H9 (cell line): Measurements from ENCODE around the gene UGT2B17. TPM values are rescaled to one million over a fixed set of nuclear protein-coding genes. Genes with fewer than 3 reads are reported as not detected.

Experiments
- DNase-seq: peaks from one replicate; pipeline ENCODE4 v3.0.0-alpha.2; 2017
- H2AFZ ChIP-seq: one replicate; pipeline ENCODE4 v1.6.1; 2013; ENCODE audit warnings: mild to moderate bottlenecking, low read length, control low read depth, moderate library complexity
- H2AK5ac ChIP-seq: 2 replicates; pipeline ENCODE4 v1.6.1; 2013; ENCODE audit warnings: low read length, control low read depth, mixed read lengths; ENCODE audit not compliant: insufficient read length
- H2BK120ac ChIP-seq: one replicate; pipeline ENCODE4 v1.6.1; 2013; ENCODE audit warnings: low read depth, mild to moderate bottlenecking, low read length, control low read depth, inconsistent platforms; ENCODE audit not compliant: poor library complexity, severe bottlenecking
- H2BK12ac ChIP-seq: 2 replicates; pipeline ENCODE4 v1.6.1; 2013; ENCODE audit warnings: low read length, control low read depth, mixed read lengths, low read depth; ENCODE audit not compliant: insufficient read length
- H2BK15ac ChIP-seq: 2 replicates; pipeline ENCODE4 v1.6.1; 2013; ENCODE audit warnings: low read depth, low read length, control low read depth
- H2BK20ac ChIP-seq: one replicate; pipeline ENCODE4 v1.6.1; 2013; ENCODE audit warnings: low read depth, mild to moderate bottlenecking, low read length, control low read depth, inconsistent platforms; ENCODE audit not compliant: poor library complexity, severe bottlenecking
- H2BK5ac ChIP-seq: 2 replicates; pipeline ENCODE4 v1.6.1; 2013; ENCODE audit warnings: low read length, control low read depth, mixed read lengths; ENCODE audit not compliant: insufficient read length
- H3K14ac ChIP-seq: 2 replicates; pipeline ENCODE4 v1.6.1; 2013; ENCODE audit warnings: low read length, control low read depth; ENCODE audit not compliant: insufficient read depth
- H3K18ac ChIP-seq: 2 replicates; pipeline ENCODE4 v1.6.1; 2013; ENCODE audit warnings: low read depth, mild to moderate bottlenecking, mixed read lengths, low read length, control low read depth; ENCODE audit not compliant: insufficient read length
- H3K23ac ChIP-seq: 2 replicates; pipeline ENCODE4 v1.6.1; 2013; ENCODE audit warnings: low read length, control low read depth, mixed read lengths, low read depth; ENCODE audit not compliant: insufficient read length
- H3K23me2 ChIP-seq: 2 replicates; pipeline ENCODE4 v1.6.1; 2013; ENCODE audit warnings: low read depth, mild to moderate bottlenecking, mixed read lengths, low read length, control low read depth; ENCODE audit not compliant: insufficient read length, poor library complexity, severe bottlenecking
- H3K27ac ChIP-seq: 2 replicates; pipeline ENCODE4 v1.5.1; 2013; ENCODE audit warnings: low read length, control low read depth, mixed read lengths, low read depth; ENCODE audit not compliant: insufficient read length
- H3K27me3 ChIP-seq: 2 replicates; pipeline ENCODE4 v1.6.1; 2013; ENCODE audit warnings: low read length, control low read depth, inconsistent platforms; ENCODE audit not compliant: insufficient read depth
- H3K4ac ChIP-seq: 2 replicates; pipeline ENCODE4 v1.6.1; 2013; ENCODE audit warnings: low read depth, mild to moderate bottlenecking, control low read depth, inconsistent platforms, low read length, moderate library complexity
- H3K4me1 ChIP-seq: 2 replicates; pipeline ENCODE4 v1.6.1; 2013; ENCODE audit warnings: low read length, control low read depth, inconsistent platforms; ENCODE audit not compliant: insufficient read depth
- H3K4me2 ChIP-seq: 2 replicates; pipeline ENCODE4 v1.6.1; 2013; ENCODE audit warnings: low read length, control low read depth, mixed read lengths; ENCODE audit not compliant: insufficient read length, insufficient read depth
- H3K56ac ChIP-seq: 2 replicates; pipeline ENCODE4 v1.6.1; 2013; ENCODE audit warnings: low read depth, mild to moderate bottlenecking, mixed read lengths, low read length, control low read depth; ENCODE audit not compliant: insufficient read length
- H3K79me1 ChIP-seq: 2 replicates; pipeline ENCODE4 v1.6.1; 2013; ENCODE audit warnings: low read depth, mild to moderate bottlenecking, moderate library complexity, low read length, control low read depth, inconsistent platforms; ENCODE audit not compliant: insufficient read depth, poor library complexity, severe bottlenecking
- H3K79me2 ChIP-seq: 2 replicates; pipeline ENCODE4 v1.6.1; 2013; ENCODE audit warnings: low read length, control low read depth, inconsistent platforms; ENCODE audit not compliant: insufficient read depth
- H3K9ac ChIP-seq: 2 replicates; pipeline ENCODE4 v1.6.1; 2013; ENCODE audit warnings: low read length, control low read depth, mixed read lengths; ENCODE audit not compliant: insufficient read length; ENCODE audit errors: extremely low read depth
- H3K9me3 ChIP-seq: one replicate; pipeline ENCODE4 v1.6.1; 2013; ENCODE audit warnings: low read depth, low read length, inconsistent platforms; ENCODE audit not compliant: control insufficient read depth
- H3T11ph ChIP-seq: one replicate; pipeline ENCODE4 v1.6.1; 2013; ENCODE audit warnings: mild to moderate bottlenecking, low read length, control low read depth, inconsistent platforms
- H4K20me1 ChIP-seq: one replicate; pipeline ENCODE4 v1.6.1; 2013; ENCODE audit not compliant: control insufficient read depth, insufficient read length, insufficient read depth
- H4K5ac ChIP-seq: 2 replicates; pipeline ENCODE4 v1.6.1; 2013; ENCODE audit warnings: low read depth, mild to moderate bottlenecking, mixed read lengths, low read length, control low read depth; ENCODE audit not compliant: insufficient read length
- H4K8ac ChIP-seq: replicated peaks from 2 replicates; pipeline ENCODE4 v1.6.1; 2013; ENCODE audit warnings: low read length, control low read depth, mixed read lengths, low read depth; ENCODE audit not compliant: insufficient read length
- H4K91ac ChIP-seq: 2 replicates; pipeline ENCODE4 v1.6.1; 2013; ENCODE audit warnings: low read depth, mild to moderate bottlenecking, moderate library complexity, mixed read lengths, low read length, control low read depth; ENCODE audit not compliant: insufficient read length
- H3K27ac Mint-ChIP-seq, 3 experiments: 2 replicates in 2 of 3; 3 replicates in 1 of 3; pipeline ENCODE4 v1.8.0; 2020 to 2021; ENCODE audit warnings: mixed read lengths in 3 of 3, mild to moderate bottlenecking in 1 of 3, moderate library complexity in 1 of 3
- H3K27me3 Mint-ChIP-seq: 2 replicates; pipeline ENCODE4 v1.8.0; 2021; ENCODE audit warnings: low read depth, mild to moderate bottlenecking, moderate library complexity, mixed read lengths
- H3K36me3 Mint-ChIP-seq, 3 experiments: 2 replicates in 2 of 3; 3 replicates in 1 of 3; pipeline ENCODE4 v1.8.0; 2020 to 2021; ENCODE audit warnings: low read depth in 3 of 3, mixed read lengths in 3 of 3; ENCODE audit not compliant: insufficient read depth in 1 of 3
- H3K4me1 Mint-ChIP-seq, 2 experiments: 2 replicates each; pipeline ENCODE4 v1.8.0; 2020; ENCODE audit warnings: mixed read lengths in 2 of 2
- H3K4me3 Mint-ChIP-seq, 2 experiments: 2 replicates in 1 of 2; 3 replicates in 1 of 2; pipeline ENCODE4 v1.8.0; 2020 to 2021; ENCODE audit warnings: mild to moderate bottlenecking in 2 of 2, mixed read lengths in 2 of 2, moderate library complexity in 1 of 2
- H3K9me3 Mint-ChIP-seq, 2 experiments: 2 replicates in 1 of 2; 3 replicates in 1 of 2; pipeline ENCODE4 v1.8.0; 2020; ENCODE audit warnings: mild to moderate bottlenecking in 2 of 2, mixed read lengths in 2 of 2, moderate library complexity in 1 of 2
- CTCF ChIP-seq: fragments of 200-600 bp; sonication (generic); conservative IDR thresholded peaks from 3 replicates; pipeline ENCODE4 v1.8.0; 2021; ENCODE audit warnings: antibody characterized with exemption, mild to moderate bottlenecking
- WGBS: extraction: QIAGEN DNeasy Blood & Tissue Kit; methylation state at CpG from one replicate; pipeline ENCODE4 v1.1.7; 2013; ENCODE audit warnings: missing lambda C conversion rate, low lambda C conversion rate, mixed read lengths; ENCODE audit not compliant: insufficient read length; ENCODE audit errors: extremely low coverage; 5-methylcytosine and 5-hydroxymethylcytosine counted together
- total RNA-seq: library from RNA; stranded (reverse); gene quantifications from 2 replicates; pipeline ENCODE4 v1.2.1, GENCODE V29; 2021

Gene UGT2B17
- total RNA-seq, 1 experiment from 2014 or later, result not detected

GRCh38 chr4:68581383-68582338 lies 5.5 kb upstream of the UGT2B17 start:
- no peak for DNase-seq
- Histone ChIP-seq H4K20me1 (no peaks in the 10 kb centered on the region), H3K14ac (no peak overlapping the region), H3K79me2 (no peaks in the 10 kb centered on the region), H3K4ac (no peak overlapping the region), H2BK5ac (no peak overlapping the region), H3K79me1 (no peaks in the 10 kb centered on the region), H2BK120ac (no peak overlapping the region), H3K4me2 (no peak overlapping the region), H3K56ac (no peak overlapping the region), H4K8ac (no peak overlapping the region), H4K91ac (no peak overlapping the region), H2AFZ (no peak overlapping the region), H3K27me3 (no peaks in the 10 kb centered on the region), H4K5ac (no peak overlapping the region), H3K18ac (no peak overlapping the region), H3T11ph (no peak overlapping the region), H3K9ac (no peak overlapping the region), H2AK5ac (no peak overlapping the region), H3K4me1 (no peaks in the 10 kb centered on the region), H2BK20ac (no peak overlapping the region), H2BK15ac (no peak overlapping the region), H3K23me2 (no peaks in the 10 kb centered on the region), H2BK12ac (no peak overlapping the region), H3K27ac (no peak overlapping the region), H3K23ac (no peak overlapping the region), H3K9me3 (no peaks in the 10 kb centered on the region)
- Mint-ChIP-seq H3K27me3 (no peaks in the 10 kb centered on the region), H3K9me3 (peaks cover 0 to 3% of the 10 kb centered on the region in 2 experiments; a peak in 3 of 5 replicates), H3K27ac (no peak overlapping the region), H3K4me3 (no peak overlapping the region), H3K4me1 (no peaks in the 10 kb centered on the region), H3K36me3 (peaks cover 0 to 2% (median 0%) of the 10 kb centered on the region in 3 experiments; a peak in 3 of 7 replicates)
- no CpG with 5 or more reads among the region's 6 CpGs for WGBS
- TF ChIP-seq CTCF, result no peak
